Measurements from ENCODE around the gene PDCD5.

PDCD5 gene

GRCh38 chr19:32631381-32631780 is 50.4 kb downstream of the PDCD5 start:
- DNase-seq (ENCODE audit: low read depth in 3 of 3), result no peak
